Measurements from ENCODE around the gene SYT8. TPM values are rescaled to one million over a fixed set of nuclear protein-coding genes. Genes with fewer than 3 reads are reported as not detected.

The SYT8 gene
- total RNA-seq, 1 donor from 2014 or later = not detected

DNA sequence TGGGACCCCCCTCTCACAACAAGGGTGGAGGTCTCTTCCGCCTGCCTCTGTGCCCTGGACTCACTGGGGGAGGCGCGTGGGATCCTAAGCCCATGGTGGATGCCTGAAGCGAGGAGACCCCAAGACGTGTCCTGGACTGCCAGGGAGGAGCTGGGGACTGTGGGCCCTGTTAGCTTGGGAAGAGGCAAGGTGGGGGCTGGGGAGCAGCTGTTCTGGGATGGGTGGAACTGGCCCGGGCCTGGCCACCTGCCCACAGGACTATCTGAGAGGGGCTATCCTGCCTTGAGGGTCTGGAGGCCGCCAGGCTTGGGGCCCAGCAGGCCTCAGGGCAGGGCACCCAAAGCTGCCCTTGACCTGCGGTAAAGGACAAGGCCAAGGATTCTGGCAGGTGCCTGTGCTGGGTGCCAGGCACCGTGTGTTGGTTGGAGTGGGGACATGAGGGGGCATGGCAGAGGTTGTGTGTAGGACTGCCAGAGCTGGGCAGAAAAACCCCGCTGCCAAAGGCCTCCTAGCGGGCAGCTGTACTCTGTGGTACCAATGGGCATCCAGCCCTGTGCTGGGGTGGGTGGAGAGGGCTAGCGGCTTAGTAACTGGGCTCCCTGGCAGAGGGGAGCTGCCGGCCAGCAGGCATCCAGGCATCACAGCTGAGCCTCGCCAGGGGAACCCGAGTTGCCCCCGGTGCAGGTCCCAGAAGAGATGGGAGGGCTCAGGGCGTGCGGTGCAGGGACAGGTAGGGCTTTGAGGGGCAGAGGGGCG is 18.8 kb downstream of the SYT8 start:
- peaks cover 84% of the 10 kb centered on the region for H3K4me1 Mint-ChIP-seq

DNA sequence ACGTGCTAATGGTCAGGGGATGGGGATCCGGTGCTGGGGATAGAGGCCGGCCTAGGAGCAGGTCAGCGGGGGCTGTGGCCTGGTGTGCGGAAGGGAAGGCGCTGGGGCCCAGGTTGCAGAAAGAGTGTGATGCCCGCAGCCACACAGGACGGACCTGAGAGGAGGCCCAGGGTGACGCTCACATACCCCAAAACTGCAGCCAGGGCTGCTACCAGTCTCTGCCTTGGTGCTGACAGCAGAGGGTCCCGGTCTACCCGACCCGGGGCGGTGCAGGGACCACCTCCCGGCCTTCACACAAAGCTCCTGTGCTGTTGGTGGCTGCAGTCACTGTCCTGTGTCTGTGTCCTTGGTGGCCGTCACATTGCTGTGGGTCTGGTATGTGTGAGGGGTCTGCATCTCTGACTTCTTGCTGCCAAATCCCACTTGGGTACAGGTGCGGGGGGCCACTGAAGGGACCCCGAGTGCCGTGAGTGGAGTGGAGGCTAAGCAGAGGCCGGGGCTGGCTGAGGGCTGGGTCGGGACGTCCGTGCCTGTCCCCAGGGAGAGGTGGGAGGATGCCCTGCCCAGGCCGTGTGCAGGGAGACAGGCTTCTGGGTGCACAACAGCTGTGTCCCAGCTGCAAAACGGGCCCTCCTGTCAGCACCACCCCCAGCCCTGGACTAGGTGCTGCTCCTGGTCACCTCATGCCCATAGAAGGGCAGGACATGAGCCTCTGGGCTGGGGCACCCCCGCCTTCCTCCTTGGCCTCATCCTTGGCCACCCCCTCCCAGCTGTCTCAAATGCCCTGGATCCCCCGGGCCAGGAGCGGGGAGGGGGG is 19.6 kb downstream of the SYT8 start:
- ChIA-PET CTCF (interaction anchor here (1.0 to 2.6 kb wide), 3 partner anchors 23 to 67 kb away, joined by 3 to 12 read pairs (median 4); no protein-coding TSS in a partner anchor), POLR2A (interaction anchor here (0.7 to 6.6 kb wide), 8 partner anchors 14 to 447 kb away, joined by 3 to 55 read pairs (median 5); partner anchors contain the start of genes C11orf21, TNNI2 and TSPAN32)
- ATAC-seq (ENCODE audit: low read depth) (peak; percentile 20), DNase-seq (peak; percentile 48)
- Mint-ChIP-seq H3K27me3 (no peaks in the 10 kb centered on the region), H3K27ac (peak overlapping the region; percentile 98), H3K9me3 (no peaks in the 10 kb centered on the region), H3K4me1 (peaks cover 82% of the 10 kb centered on the region), H3K4me3 (peak overlapping the region; percentile 99), H3K36me3 (ENCODE audit: low read depth) (peaks cover 25% of the 10 kb centered on the region)
- intact Hi-C loops (cut with micrococcal nuclease) = loop anchor here (1.0 to 10.0 kb wide), 7 partner anchors 13 to 1240 kb away; partner anchors contain the start of genes DUSP8, IRF7 and TNNT3
- TF ChIP-seq, protein P1, sequence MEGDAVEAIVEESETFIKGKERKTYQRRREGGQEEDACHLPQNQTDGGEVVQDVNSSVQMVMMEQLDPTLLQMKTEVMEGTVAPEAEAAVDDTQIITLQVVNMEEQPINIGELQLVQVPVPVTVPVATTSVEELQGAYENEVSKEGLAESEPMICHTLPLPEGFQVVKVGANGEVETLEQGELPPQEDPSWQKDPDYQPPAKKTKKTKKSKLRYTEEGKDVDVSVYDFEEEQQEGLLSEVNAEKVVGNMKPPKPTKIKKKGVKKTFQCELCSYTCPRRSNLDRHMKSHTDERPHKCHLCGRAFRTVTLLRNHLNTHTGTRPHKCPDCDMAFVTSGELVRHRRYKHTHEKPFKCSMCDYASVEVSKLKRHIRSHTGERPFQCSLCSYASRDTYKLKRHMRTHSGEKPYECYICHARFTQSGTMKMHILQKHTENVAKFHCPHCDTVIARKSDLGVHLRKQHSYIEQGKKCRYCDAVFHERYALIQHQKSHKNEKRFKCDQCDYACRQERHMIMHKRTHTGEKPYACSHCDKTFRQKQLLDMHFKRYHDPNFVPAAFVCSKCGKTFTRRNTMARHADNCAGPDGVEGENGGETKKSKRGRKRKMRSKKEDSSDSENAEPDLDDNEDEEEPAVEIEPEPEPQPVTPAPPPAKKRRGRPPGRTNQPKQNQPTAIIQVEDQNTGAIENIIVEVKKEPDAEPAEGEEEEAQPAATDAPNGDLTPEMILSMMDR (IDR thresholded peaks at IDR 0.05) = no peak

More for the DNA sequence above, 18.8 kb downstream of the SYT8 start:
- peaks cover 21% of the 10 kb centered on the region for H3K36me3 Mint-ChIP-seq (ENCODE audit: low read depth)
- ChIA-PET POLR2A (interaction anchor here (0.9 to 6.6 kb wide), 9 partner anchors 14 to 532 kb away, joined by 3 to 55 read pairs (median 5); partner anchors contain the start of genes C11orf21, TNNI2 and TSPAN32), CTCF (interaction anchor here (1.0 to 2.6 kb wide), 3 partner anchors 23 to 68 kb away, joined by 3 to 12 read pairs (median 4); no protein-coding TSS in a partner anchor)
- intact Hi-C loops (cut with micrococcal nuclease) = loop anchor here (1.0 to 10.0 kb wide), 9 partner anchors 14 to 1239 kb away; partner anchors contain the start of genes DUSP8, IRF7, TNNT3 and TSSC4
- H3K27me3 Mint-ChIP-seq = no peaks in the 10 kb centered on the region
- H3K4me3 Mint-ChIP-seq = peak overlapping the region; percentile 99
- H3K27ac Mint-ChIP-seq = peak overlapping the region; percentile 98
- H3K9me3 Mint-ChIP-seq = no peaks in the 10 kb centered on the region
- ATAC-seq (ENCODE audit: low read depth) = no peak
- TF ChIP-seq, protein P1 (IDR thresholded peaks at IDR 0.05) = no peak
- DNase-seq = no peak

DNA sequence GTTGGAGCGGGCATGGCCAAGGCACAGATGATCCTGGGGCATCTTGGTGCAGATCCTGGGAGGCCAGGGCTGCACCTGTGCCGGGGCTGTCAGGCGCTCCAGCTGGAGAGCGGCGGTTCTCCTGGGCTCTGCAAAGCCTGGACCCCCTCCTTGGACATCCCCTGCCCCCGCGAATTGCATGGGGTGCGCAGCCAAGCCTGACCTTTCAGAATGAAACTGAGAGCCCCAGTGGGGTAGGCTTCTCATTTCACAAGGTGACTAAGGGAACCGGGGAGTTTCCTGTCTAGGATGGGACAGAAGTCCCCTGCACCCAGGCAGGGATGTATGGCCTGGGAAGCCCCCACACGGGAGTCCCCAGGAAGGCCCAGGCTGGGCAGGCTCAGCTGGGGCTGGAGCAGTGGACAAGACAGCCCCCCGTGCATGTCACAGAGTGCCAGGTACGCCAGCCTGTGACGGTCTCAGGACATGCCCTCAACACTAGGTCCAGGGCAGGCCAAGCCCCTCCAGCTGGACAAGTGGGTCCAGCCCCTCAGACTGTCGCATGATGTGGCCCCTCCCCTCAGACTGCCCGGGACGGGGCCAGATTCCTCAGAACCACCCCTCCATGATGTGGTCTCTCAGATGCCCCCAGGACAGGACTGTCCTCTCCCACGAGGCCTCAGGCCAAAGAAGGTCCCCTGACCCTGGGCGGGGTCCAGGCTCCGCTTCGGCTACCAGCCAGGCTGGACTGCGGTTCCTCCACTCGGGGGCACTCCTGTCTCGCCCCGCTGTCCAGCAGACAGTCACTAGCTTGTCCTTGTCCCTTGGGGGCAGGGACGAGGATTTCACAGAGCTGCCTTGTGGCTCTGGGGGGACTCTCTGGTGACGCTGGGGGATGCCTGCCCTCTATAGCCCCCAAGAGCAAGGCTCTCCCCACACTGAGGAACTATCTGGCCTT is 20.4 kb downstream of the SYT8 start:
- POLR2A ChIA-PET = interaction anchor here (0.7 to 6.6 kb wide), 7 partner anchors 16 to 446 kb away, joined by 3 to 55 read pairs (median 4); partner anchors contain the start of genes C11orf21, TNNI2 and TSPAN32
- intact Hi-C loops (cut with micrococcal nuclease) = loop anchor here (1.0 to 10.0 kb wide), 7 partner anchors 12 to 1240 kb away; partner anchors contain the start of genes DUSP8, IRF7 and TNNT3
- TF ChIP-seq, protein P1 (IDR thresholded peaks at IDR 0.05) = no peak
- ATAC-seq (ENCODE audit: low read depth) = peak; percentile 20
- Mint-ChIP-seq H3K36me3 (ENCODE audit: low read depth) (peaks cover 26% of the 10 kb centered on the region), H3K4me3 (peak overlapping the region; percentile 99), H3K27ac (peak overlapping the region; percentile 63), H3K9me3 (no peaks in the 10 kb centered on the region), H3K4me1 (peaks cover 75% of the 10 kb centered on the region), H3K27me3 (no peaks in the 10 kb centered on the region)
- CTCF ChIA-PET = interaction anchor here (1.0 to 2.6 kb wide), 2 partner anchors 27 to 36 kb away, joined by 3 to 12 read pairs; partner anchors contain the start of gene PRR33
- no peak for DNase-seq

DNA sequence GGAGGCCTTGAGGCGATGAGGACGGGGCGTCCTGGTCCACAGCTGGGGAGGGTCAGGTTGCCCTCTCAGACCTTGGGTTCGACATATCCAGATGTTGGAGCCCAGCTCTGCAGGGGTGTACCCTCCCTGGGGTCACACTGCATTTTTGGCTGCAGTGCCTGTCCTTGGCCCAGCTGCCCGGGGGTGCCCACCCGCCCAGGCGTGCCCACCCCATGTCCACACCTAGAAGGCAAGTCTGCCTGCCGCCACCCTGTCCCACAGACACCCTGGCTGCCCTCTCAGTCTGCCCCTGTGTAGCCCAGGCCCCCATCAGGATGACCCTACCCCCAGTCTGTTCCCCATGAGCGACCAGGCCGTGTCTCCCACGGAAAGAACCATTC is 21.1 kb downstream of the SYT8 start:
- H3K36me3 Mint-ChIP-seq (ENCODE audit: low read depth) = peaks cover 26% of the 10 kb centered on the region
- H3K4me3 Mint-ChIP-seq = peak overlapping the region; percentile 99
- TF ChIP-seq, protein P1 (IDR thresholded peaks at IDR 0.05) = no peak
- ATAC-seq (ENCODE audit: low read depth) (no peak), DNase-seq (no peak)
- H3K27me3 Mint-ChIP-seq = no peaks in the 10 kb centered on the region
- H3K27ac Mint-ChIP-seq = peak overlapping the region; percentile 63
- ChIA-PET POLR2A (interaction anchor here (0.7 to 6.6 kb wide), 4 partner anchors 17 to 251 kb away, joined by 3 to 55 read pairs (median 4); no protein-coding TSS in a partner anchor), CTCF (interaction anchor here (1.0 to 1.3 kb wide), 2 partner anchors 27 to 36 kb away, joined by 3 read pairs; partner anchors contain the start of gene PRR33)
- intact Hi-C loops (cut with micrococcal nuclease) = loop anchor here (10.0 kb wide), 1 partner anchor 1241 kb away; the partner anchor contains the start of gene IRF7
- peaks cover 68% of the 10 kb centered on the region for H3K4me1 Mint-ChIP-seq
- H3K9me3 Mint-ChIP-seq = no peaks in the 10 kb centered on the region
